Hindlimb muscle (tissue), 1 donor: ENCODE results near the gene CRYBB2. TPM values are rescaled to one million over a fixed set of nuclear protein-coding genes. Genes with fewer than 3 reads are reported as not detected.
"Not testable (repeated sequence)": the region's sequence is repeated elsewhere in the genome, so short reads cannot be mapped to it uniquely, and the experiment has no call there.

Experiments
- DNase-seq: peaks from one replicate; pipeline ENCODE4 v3.0.0-alpha.2; 2013
- polyA plus RNA-seq: library from polyadenylated mRNA; unstranded; fragments of 120-200 nt; gene quantifications from one replicate; pipeline ENCODE4 v1.2.1, GENCODE V29; 2013; ENCODE audit not compliant: insufficient read length

Gene CRYBB2
- not detected for polyA plus RNA-seq

- no peak for DNase-seq
Observed at GRCh38 chr22:25219211-25219689, at the start of gene CRYBB2. CRYBB2 (plus strand) TSS chr22:25219639; CDS start chr22:25221430, 1,791 bp downstream.

- no peak for DNase-seq
Observed at GRCh38 chr22:25170426-25170980, 48.9 kb upstream of the CRYBB2 start.

GRCh38 chr22:25172153-25172552, 47.3 kb upstream of the CRYBB2 start:
- DNase-seq = no peak

- DNase-seq = no peak
Observed at GRCh38 chr22:25174156-25174887, 45.1 kb upstream of the CRYBB2 start.

- DNase-seq = no peak
Observed at GRCh38 chr22:25174888-25175411, 44.5 kb upstream of the CRYBB2 start.

GRCh38 chr22:25176175-25176574, 43.3 kb upstream of the CRYBB2 start:
- no peak for DNase-seq

GRCh38 chr22:25176799-25177198, 42.6 kb upstream of the CRYBB2 start:
- no peak for DNase-seq

GRCh38 chr22:25177226-25177625, 42.2 kb upstream of the CRYBB2 start:
- no peak for DNase-seq

GRCh38 chr22:25177895-25178294, 41.5 kb upstream of the CRYBB2 start:
- no peak for DNase-seq

- DNase-seq = not testable (repeated sequence)
Observed at GRCh38 chr22:25178348-25178747, 41.1 kb upstream of the CRYBB2 start.

GRCh38 chr22:25178869-25179631, 40.4 kb upstream of the CRYBB2 start:
- DNase-seq = not testable (repeated sequence)

GRCh38 chr22:25182131-25183110, 37.0 kb upstream of the CRYBB2 start:
- DNase-seq = peak; percentile 10

GRCh38 chr22:25183949-25184619, 35.4 kb upstream of the CRYBB2 start:
- DNase-seq = no peak

- DNase-seq = no peak
Observed at GRCh38 chr22:25186140-25186539, 33.3 kb upstream of the CRYBB2 start.

GRCh38 chr22:25187469-25187868, 32.0 kb upstream of the CRYBB2 start:
- DNase-seq = no peak

GRCh38 chr22:25192406-25192805, 27.0 kb upstream of the CRYBB2 start:
- DNase-seq = no peak

GRCh38 chr22:25193130-25193529, 26.3 kb upstream of the CRYBB2 start:
- no peak for DNase-seq

GRCh38 chr22:25193548-25193947, 25.9 kb upstream of the CRYBB2 start:
- no peak for DNase-seq

- DNase-seq = no peak
Observed at GRCh38 chr22:25196326-25196725, 23.1 kb upstream of the CRYBB2 start.

- no peak for DNase-seq
Observed at GRCh38 chr22:25197340-25197739, 22.1 kb upstream of the CRYBB2 start.
